ENCODE results near the gene FTL. TPM values are rescaled to one million over a fixed set of nuclear protein-coding genes. Genes with fewer than 3 reads are reported as not detected.

FTL gene
- total and polyA plus RNA-seq, 2 donors (not counting 3 experiments of a cell fraction or from before 2014, with no cell fraction given) = 1,937 to 2,748 TPM

DNA sequence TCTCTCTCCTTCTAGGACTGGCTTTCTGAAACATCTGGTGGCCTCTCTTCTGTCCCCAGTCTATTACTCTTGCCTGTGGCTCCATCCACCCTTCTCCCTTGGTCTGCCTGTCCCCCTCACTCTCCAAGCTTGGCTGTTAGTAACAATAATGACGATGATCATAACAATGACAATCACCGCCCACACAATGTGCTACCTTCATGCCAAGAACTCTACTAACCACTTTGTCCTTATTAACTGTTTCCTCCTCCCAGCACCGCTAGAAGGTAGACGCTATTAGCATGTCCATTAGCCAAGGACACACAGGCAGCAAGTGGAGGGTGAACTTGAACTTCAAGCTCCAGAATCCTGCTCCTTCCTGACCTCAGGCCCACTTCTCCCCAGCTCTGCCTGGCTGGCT is 25.3 kb downstream of the FTL start:
- peaks cover 14% of the 10 kb centered on the region for H3K4me1 ChIP-seq (ENCODE audit: control insufficient read depth, extremely low read depth, insufficient read depth, low read length)
- H4K20me1 ChIP-seq (replicated peaks; ENCODE audit: control insufficient read depth, extremely low read depth, insufficient read depth, low read length) = no peaks in the 10 kb centered on the region
- H3K9me3 ChIP-seq (replicated peaks; ENCODE audit: control insufficient read depth, insufficient read depth, low read length) = no peaks in the 10 kb centered on the region
- H3K27ac ChIP-seq (ENCODE audit: insufficient read depth, low read depth, low read length) = no peak overlapping the region
- no peaks in the 10 kb centered on the region for H3K27me3 ChIP-seq (ENCODE audit: control insufficient read depth in 2 of 2, insufficient read depth in 2 of 2, low read length in 2 of 2)
- intact Hi-C loops (cut with micrococcal nuclease) (loop anchor here (10.0 kb wide), 2 partner anchors 164 to 356 kb away; partner anchors contain the start of genes DBP, HRC and TRPM4), dilution Hi-C loops (cut with MboI; ENCODE audit: extremely low pct_ligation_motif_present, low sequenced_read_pairs) (no loop called here)
- H3K9ac ChIP-seq (replicated peaks; ENCODE audit: extremely low read depth, insufficient read depth, low read length) = no peak overlapping the region
- no TSS peak for BruUV-seq (replicated peaks)
- no peak overlapping the region for H3K4me3 ChIP-seq (replicated peaks in 1 of 3; ENCODE audit: insufficient read depth in 1 of 3, low read depth in 1 of 3, low read length in 3 of 3)
- H3K79me2 ChIP-seq (ENCODE audit: control insufficient read depth, insufficient read depth, low read length) = peaks cover 41% of the 10 kb centered on the region
- no peak for TF ChIP-seq FOS (IDR thresholded peaks at IDR 0.05; ENCODE audit: borderline replicate concordance, insufficient read depth, low read length)
- TF ChIP-seq POLR2AphosphoS5 (IDR thresholded peaks at IDR 0.05; ENCODE audit: insufficient read depth, low read depth, low read length) = no peak
- no peak for TF ChIP-seq EZH2 (IDR thresholded peaks at IDR 0.05; ENCODE audit: borderline replicate concordance, low read depth, low read length, severe bottlenecking)
- TF ChIP-seq GATA2 (IDR thresholded peaks at IDR 0.05; ENCODE audit: insufficient read depth, insufficient read length, low read depth, low read length) = no peak
- no peak for TF ChIP-seq JUN (IDR thresholded peaks at IDR 0.05; ENCODE audit: borderline replicate concordance, insufficient read depth, insufficient read length, low read depth)
- TF ChIP-seq, protein P1, sequence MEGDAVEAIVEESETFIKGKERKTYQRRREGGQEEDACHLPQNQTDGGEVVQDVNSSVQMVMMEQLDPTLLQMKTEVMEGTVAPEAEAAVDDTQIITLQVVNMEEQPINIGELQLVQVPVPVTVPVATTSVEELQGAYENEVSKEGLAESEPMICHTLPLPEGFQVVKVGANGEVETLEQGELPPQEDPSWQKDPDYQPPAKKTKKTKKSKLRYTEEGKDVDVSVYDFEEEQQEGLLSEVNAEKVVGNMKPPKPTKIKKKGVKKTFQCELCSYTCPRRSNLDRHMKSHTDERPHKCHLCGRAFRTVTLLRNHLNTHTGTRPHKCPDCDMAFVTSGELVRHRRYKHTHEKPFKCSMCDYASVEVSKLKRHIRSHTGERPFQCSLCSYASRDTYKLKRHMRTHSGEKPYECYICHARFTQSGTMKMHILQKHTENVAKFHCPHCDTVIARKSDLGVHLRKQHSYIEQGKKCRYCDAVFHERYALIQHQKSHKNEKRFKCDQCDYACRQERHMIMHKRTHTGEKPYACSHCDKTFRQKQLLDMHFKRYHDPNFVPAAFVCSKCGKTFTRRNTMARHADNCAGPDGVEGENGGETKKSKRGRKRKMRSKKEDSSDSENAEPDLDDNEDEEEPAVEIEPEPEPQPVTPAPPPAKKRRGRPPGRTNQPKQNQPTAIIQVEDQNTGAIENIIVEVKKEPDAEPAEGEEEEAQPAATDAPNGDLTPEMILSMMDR (IDR thresholded peaks at IDR 0.05; ENCODE audit: extremely low read depth in 1 of 2, insufficient read depth in 1 of 2, low read depth in 1 of 2, low read length in 2 of 2) = no peak
- TF ChIP-seq, protein P2, sequence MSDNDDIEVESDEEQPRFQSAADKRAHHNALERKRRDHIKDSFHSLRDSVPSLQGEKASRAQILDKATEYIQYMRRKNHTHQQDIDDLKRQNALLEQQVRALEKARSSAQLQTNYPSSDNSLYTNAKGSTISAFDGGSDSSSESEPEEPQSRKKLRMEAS (IDR thresholded peaks at IDR 0.05; ENCODE audit: insufficient read depth, insufficient read length) = no peak
- no peak for TF ChIP-seq MYC (IDR thresholded peaks at IDR 0.05; ENCODE audit: low read depth, low read length)
- TF ChIP-seq POLR2A (IDR thresholded peaks at IDR 0.05; ENCODE audit: low read depth, low read length) = no peak
- FAIRE-seq (no peak), DNase-seq (ENCODE audit: low read depth, low spot score) (no peak)
- no peak overlapping the region for H2AFZ ChIP-seq (ENCODE audit: low read depth, low read length)
- peaks cover 0 to 9% of the 10 kb centered on the region in 2 experiments for H3K36me3 ChIP-seq (ENCODE audit: control insufficient read depth in 2 of 2, extremely low read depth in 1 of 2, insufficient read depth in 2 of 2, low read length in 2 of 2)
- CTCF ChIA-PET = no interaction called here
- POLR2A ChIA-PET = no interaction called here
- no peak overlapping the region for H3K4me2 ChIP-seq (ENCODE audit: insufficient read depth, low read length)
- no peaks in the 10 kb centered on the region for H3K9me1 ChIP-seq (replicated peaks; ENCODE audit: control insufficient read depth, extremely low read depth, insufficient read depth, low read length)
